OCI-M2 (cell line): ENCODE results near the gene NUBP2.

Experiments used
- DNase-seq: peaks from one replicate; lab custom pipeline; 2025; ENCODE audit not compliant: unreplicated experiment; lab: John Stamatoyannopoulos, UW

NUBP2 gene

DNA sequence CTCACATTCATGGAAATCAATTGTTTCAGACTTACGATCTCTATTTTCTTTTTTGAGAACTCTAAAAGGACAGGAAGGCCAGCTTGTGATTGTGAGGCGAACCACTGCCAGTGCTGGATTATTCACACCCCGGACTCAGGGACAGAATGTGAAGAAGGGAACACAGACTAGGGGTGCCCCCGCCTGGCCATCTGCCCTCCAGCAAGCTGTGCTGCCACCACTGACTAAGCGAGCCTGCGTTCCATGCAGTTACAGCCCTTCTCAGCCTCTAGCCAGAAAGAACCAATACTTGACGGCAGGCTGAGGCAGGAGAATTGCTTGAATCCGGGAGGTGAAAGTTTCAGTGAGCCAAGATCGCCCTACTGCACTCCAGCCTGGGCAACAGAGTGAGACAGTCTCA is 41.1 kb downstream of the NUBP2 start:
- DNase-seq: no peak

DNA sequence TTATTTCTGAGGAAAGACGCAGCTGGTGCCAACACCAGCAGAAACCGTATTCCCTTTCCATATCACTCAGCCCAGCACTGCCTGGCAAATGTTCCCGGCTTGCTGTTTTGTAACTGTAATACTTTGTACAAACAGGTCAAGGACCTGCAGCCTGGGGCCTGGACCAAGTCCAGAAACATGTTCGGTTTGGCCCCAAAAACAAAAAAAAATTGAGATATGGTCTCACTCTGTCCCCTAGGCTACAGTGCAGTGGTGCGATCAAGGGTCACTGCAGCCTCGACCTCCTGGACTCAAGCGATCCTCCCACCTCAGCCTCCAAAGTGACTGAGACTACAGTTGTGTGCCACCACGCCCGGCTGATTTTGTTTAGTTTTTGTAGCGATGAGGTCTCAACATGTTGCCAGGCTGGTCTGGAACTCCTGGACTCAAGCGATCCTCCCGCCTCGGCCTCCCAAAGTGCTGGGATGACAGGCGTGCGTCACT is 42.7 kb downstream of the NUBP2 start:
- no peak for DNase-seq

DNA sequence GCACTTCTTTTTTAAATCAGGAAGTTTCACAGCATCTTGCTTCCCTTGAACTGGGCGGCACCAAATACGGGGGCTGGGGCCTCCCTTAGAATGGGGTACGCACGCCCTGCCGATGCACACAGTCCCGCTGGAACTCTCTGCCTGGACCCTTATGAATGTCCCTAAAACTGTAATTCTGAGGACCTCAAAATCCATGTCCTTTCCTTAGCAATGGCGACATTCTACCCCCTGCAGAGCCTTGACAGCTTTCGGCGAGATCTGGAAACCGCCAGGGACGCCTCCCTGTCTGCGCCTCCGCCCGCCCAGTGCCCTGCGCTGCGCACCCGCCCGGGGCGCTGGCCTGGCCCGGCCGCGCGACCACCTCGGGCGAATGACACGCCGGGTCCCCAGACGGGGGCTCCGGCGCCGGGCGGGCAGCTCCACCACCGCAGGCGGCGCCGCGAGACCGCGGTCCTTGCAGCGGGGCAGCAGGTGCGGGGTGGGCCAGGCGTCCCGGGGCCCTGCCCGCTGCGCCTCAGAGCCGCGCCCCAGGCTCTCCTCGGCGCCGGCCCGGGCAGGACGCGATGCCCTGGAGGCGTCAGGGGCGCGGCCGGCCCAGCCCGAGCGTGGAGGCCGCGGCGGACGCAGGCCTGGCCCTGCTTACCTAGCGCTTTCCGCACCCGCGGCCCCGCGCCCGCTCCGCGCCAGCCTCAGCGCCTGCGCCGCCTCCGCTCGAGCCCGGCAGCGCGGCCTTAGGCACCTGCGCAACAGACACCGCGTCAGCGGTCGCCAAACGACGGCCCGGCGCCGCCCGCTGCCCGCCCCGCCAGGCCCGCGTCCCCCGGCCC is 43.3 kb downstream of the NUBP2 start:
- no peak for DNase-seq

DNA sequence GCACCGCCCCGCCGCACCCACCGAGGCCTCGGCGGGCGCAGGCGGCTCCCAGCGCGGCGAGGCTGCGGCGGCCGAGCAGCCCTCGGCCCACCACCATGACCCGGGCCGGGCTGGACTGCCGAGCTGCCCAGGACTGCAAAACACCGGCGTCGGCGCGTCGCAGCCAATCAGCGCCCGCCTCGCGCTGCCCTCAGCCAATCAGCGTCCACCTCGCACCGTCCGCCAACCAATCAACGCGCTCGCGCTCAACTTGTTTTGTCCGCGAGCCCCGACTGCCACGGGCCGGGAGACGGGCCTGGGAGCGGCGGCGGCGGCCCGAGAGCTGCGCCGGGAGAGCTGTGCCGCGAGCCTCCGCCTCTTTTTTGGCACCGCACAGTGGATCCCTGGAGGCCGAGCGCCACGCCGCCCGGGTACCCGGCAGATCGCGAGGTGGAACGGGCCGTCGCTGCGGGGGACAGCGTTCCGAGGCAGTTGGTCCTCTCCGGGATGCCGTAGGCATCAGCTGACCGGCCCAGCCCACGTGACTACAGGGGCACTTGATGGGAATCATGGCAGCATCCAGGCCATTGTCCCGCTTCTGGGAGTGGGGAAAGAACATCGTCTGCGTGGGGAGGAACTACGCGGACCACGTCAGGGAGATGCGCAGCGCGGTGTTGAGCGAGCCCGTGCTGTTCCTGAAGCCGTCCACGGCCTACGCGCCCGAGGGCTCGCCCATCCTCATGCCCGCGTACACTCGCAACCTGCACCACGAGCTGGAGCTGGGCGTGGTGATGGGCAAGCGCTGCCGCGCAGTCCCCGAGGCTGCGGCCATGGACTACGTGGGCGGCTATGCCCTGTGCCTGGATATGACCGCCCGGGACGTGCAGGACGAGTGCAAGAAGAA is 44.2 kb downstream of the NUBP2 start, which contains the start of the genes FAHD1 and HAGH:
Gene FAHD1 (plus strand): TSS at position 516 of the 883 bp plus-strand sequence. CDS start 33 bp downstream, at position 549.
Gene HAGH (minus strand): TSS at position 135 of the 883 bp plus-strand sequence. CDS start 38 bp downstream, at position 97.
- DNase-seq: peak; percentile 61

DNA sequence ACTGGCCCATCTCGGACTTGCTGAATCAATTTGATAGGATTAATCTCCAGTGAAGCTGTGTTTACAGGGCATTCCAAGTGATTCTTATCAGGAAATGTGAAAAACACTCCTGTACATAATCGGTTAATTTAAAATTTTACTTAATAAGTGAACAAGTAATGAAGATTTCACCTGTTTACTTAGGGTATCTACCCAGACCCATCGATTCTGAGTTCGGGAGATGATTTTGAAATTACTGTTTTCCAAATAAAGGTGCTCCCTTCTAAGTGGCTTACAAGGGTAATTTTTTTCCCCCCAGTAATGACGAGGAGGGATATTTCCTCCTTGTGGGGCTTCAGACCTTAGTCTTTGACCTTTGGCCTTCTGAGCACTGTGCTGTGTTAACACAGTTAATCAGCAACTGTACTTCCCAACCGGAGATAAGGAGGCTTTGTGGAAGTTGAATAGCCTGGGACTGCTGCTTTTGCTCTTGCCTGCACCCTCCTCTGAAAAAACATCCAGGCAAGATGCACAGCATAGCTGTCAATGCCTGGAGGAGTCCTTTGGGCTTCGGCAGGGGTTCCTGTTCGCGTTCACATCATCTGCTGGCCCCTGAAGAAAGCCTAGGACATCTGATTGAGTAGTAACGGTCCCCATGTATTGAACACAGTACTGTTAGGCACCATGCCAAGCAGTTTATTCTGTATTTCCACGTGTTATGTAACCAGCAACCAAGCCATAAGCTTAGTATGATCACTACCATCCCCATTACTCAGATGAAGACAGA is 46.1 kb downstream of the NUBP2 start:
- no peak for DNase-seq

DNA sequence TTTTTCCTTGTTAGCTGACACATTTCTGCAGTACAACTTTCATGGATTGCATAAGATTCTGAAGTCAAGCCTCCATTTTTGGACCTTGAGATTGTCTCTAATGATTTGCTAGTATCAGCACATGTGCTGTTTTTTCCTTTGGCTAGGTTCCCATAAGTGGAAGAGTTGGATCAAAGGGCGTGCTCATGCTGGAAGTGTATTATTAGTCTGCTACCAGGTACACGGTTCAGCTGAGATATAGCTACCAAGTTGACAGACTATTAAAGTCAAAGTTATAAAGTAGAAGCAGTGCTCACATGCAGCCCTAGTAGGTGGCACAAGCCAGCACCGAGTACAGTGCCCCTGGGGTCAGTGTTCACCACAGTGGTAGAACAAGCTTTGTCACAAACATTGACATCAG is 47.5 kb downstream of the NUBP2 start:
- no peak for DNase-seq

DNA sequence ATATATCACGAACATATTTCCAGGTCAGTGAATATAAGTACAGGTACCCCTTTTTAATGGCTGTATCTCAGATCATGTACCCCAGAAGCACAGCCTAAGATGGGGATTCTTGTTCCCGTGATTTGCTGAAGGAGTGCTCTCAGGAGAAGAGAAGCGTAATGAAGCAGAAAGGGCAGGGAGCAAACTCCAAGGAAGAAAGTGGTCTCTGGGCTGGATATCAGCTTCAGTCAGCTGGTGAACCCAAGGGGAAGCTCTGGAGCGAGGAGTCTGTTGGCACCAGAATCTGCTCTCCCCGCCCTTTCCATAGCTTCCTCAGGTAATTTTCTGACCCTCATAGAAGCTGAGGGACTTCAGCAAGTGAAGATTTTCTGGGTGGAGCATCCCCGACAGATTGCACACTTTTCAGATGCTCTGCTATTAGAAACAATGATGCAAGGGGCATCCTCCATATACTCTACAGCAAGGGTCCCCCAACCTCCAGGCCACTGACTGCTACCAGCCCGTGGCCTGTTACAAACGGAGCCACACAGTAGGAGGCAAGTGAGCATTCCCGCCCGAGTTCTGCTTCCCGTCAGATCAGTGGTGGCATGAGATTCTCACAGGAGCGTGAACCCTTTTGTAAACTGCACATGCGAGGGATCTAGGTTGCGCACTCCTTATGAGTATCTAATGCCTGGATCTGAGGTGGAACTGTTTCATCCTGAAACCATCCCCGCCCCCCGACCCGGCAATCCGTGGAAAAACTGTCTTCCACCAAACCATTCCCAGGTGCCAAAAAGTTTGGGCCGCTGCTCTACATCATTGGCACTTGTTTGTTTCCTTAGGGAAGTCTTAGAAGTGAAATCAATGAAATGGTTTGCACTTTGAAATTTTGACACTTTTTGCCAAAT is 48.7 kb downstream of the NUBP2 start:
- DNase-seq: no peak

DNA sequence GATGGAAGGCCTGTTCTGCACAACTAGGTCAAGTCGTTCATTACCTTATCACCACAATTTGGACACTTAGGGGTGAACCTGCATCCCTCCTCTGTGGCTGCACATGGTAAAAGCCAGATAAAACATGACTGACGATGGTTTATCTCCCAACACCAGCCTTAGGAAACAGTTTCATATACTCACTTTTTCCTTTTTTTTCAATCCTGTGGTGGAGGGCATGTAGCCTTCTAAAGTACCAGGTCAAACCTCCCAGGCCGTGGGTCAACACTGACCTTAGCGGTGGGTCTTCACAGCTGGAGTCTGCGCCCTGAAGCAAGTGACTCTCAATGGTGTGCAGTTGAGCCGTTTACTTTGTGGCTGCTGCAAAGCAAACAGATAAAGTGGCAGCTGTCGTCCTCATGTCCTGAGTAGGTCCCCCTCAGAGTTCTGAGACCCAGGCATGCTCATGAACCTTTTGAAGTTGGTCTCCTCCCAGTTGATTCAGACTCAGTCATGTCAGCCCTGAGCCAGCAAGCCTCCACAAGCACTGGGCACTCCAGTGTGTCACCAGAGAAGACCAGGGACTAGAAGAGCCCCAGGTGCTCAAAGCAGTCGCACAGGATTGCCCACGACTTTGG is 50.2 kb downstream of the NUBP2 start:
- DNase-seq: peak; percentile 42

DNA sequence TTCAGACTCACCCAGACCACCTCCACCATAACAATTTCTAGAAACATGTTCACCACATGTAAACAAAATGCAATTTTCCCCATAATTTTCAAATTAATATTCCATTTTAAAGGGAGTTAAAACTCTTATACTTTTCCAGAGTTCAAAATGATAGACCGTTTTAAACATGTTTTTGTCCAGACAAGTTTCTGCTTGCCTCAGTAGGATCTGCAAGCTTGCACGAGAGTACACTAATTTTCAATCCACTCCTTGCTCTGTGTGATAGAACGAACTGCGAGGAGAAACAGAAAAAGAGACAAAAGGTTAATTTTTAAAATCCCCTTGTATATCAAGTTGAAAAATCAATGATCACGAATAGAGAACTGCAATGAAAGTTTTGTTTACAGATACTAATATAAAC is 51.3 kb downstream of the NUBP2 start:
- DNase-seq: no peak
